Omental fat pad (tissue), 4 donors: ENCODE measurements around the gene GPR137C. TPM values are rescaled to one million over a fixed set of nuclear protein-coding genes. Genes with fewer than 3 reads are reported as not detected.

Source experiments
- ATAC-seq: fragments of 150-250 bp; one replicate; pipeline ENCODE4 v1.9.1; 2016; ENCODE audit warnings: mild to moderate bottlenecking, moderate library complexity; ENCODE audit not compliant: low FRiP score
- DNase-seq: peaks from one replicate; pipeline ENCODE4 v3.0.0-alpha.2; 2019; ENCODE audit warnings: low spot score
- CTCF ChIP-seq, 3 donors: fragments of 450-650 bp; IDR thresholded peaks; one replicate each; pipeline ENCODE4 v1.5.1; 2016 to 2017; ENCODE audit warnings: antibody characterized with exemption in 3 of 3, mild to moderate bottlenecking in 3 of 3, moderate library complexity in 2 of 3
- total RNA-seq, 4 donors: library from RNA; depleted of rRNA; stranded (reverse); fragments of >200 nt; gene quantifications; one replicate each; pipeline ENCODE4 v1.1.0, GENCODE V29; 2016

Gene GPR137C
- total RNA-seq, 4 donors from 2014 or later: 0.25 to 1.1 (median 0.71) TPM

DNA sequence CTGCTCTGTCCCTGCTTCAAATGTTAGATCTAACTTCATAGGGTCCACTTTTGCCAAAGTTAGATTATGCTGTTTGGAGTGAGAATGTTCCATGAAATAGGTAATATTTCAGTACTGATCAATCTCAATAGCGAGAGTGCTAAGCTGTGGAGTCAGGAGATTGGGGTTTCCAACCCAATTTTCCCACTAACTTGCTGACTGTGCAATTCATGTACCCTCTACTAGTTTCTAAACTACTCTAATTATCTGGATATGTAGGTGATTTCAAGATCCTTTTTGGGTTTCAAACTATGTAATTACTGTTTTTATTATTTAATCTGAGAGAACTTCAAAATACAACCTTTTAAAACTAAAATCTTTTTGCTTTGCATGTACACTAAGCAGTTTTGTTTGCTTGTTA is 45.9 kb downstream of the GPR137C start:
- no peak for ATAC-seq
- no peak for DNase-seq
- no peak for TF ChIP-seq CTCF (IDR thresholded peaks at IDR 0.05)

DNA sequence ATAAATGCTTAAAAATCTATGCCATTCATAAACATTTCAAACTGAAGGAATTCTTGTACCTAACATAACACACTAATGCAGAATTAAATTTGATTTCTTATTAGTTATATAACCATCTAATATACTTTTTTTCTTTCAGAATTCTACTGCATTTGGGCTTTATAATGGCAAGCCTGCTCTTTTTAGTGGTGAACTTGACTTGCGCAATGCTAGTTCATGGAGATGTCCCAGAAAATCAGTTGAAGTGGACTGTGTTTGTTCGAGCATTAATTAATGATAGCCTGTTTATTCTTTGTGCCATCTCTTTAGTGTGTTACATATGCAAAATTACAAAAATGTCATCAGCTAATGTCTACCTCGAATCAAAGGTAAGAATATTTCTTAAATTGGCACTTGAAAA is 47.3 kb downstream of the GPR137C start:
- TF ChIP-seq CTCF (IDR thresholded peaks at IDR 0.05): no peak
- DNase-seq (no peak), ATAC-seq (no peak)

GRCh38 chr14:52602131-52602530 is 49.5 kb downstream of the GPR137C start:
- ATAC-seq: no peak

DNA sequence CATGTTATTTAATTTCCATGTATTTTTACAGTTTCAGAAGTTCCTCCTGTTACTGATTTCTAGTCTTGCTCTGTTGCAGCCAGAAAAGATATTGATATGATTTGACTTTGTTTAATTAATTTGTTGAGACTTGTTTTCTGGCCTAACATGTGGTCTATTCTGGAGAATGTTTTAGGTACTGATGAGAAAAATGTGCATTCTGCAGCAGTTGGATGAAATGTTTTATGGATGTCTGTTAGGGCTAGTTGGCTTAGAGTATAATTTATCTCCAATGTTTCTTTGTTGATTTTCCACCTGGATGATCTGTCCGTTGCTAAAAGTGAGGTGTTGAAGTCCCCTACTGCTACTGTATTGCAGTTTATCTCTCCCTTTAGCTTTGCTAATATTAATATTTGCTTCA is 54.4 kb downstream of the GPR137C start:
- no peak for TF ChIP-seq CTCF (IDR thresholded peaks at IDR 0.05)
- ATAC-seq (no peak), DNase-seq (no peak)

More at GRCh38 chr14:52602131-52602530, 49.5 kb downstream of the GPR137C start:
- no peak for TF ChIP-seq CTCF (IDR thresholded peaks at IDR 0.05)
- DNase-seq: no peak

- ATAC-seq (no peak), DNase-seq (no peak)
- TF ChIP-seq CTCF (IDR thresholded peaks at IDR 0.05): no peak
These were observed 56.9 kb downstream of the GPR137C start for GRCh38 chr14:52609445-52610044.

- no peak for ATAC-seq
These were observed 57.6 kb downstream of the GPR137C start for GRCh38 chr14:52610187-52610586.

More at GRCh38 chr14:52610187-52610586, 57.6 kb downstream of the GPR137C start:
- no peak for TF ChIP-seq CTCF (IDR thresholded peaks at IDR 0.05)
- no peak for DNase-seq
